A549 treated with CpdA at 1 μM for 4 hours (cell line): Measurements from ENCODE around the gene UGT3A1. TPM values are rescaled to one million over a fixed set of nuclear protein-coding genes. Genes with fewer than 3 reads are reported as not detected.

ENCODE experiments used
- total RNA-seq: library from RNA; stranded (reverse); fragments of 200-300 nt; extraction: Qiagen RNA extraction; gene quantifications from 5 replicates; pipeline ENCODE4 v1.2.3, GENCODE V29; 2022; ENCODE audit warnings: low read depth

Gene UGT3A1
- not detected in 5 replicates for total RNA-seq

GRCh38 chr5:35990941-35991611 is at the start of gene UGT3A1:
TSS of gene UGT3A1 (minus strand) at chr5:35991390. CDS start at chr5:35991240, 150 bp downstream.

GRCh38 chr5:35938568-35939227 is 52.5 kb downstream of the UGT3A1 start, which contains the start of gene CAPSL:
TSS of gene CAPSL (minus strand) at chr5:35938622. CDS start at chr5:35921120, 17,502 bp downstream.

Other genes starting within 250 kb of the UGT3A1 start
- gene IL7R, start 134.5 kb downstream of the UGT3A1 start, total RNA-seq: 0.24 to 0.79 TPM (median 0.45 TPM) in 5 replicates
- not detected in 5 replicates for gene CAPSL, start 52.8 kb downstream of the UGT3A1 start, total RNA-seq
- gene UGT3A2, start 75.5 kb upstream of the UGT3A1 start, total RNA-seq: not detected in 5 replicates
- gene LMBRD2, start 160.5 kb upstream of the UGT3A1 start, total RNA-seq: 1.2 to 2.2 TPM (median 1.6 TPM) in 5 replicates
- 17.6 to 22.5 TPM (median 20.3 TPM) in 5 replicates for gene SKP2, start 160.7 kb upstream of the UGT3A1 start, total RNA-seq